Dermis blood vessel endothelial cell (primary cell): ENCODE results near the gene CRISPLD2. TPM values are rescaled to one million over a fixed set of nuclear protein-coding genes. Genes with fewer than 3 reads are reported as not detected.

ENCODE experiments used
- DNase-seq: peaks from one replicate; pipeline ENCODE4 v3.0.0; 2010
- total RNA-seq: library from RNA; depleted of rRNA; stranded (reverse); fragments of >200 nt; gene quantifications from 2 replicates; pipeline ENCODE4 v1.2.3, GENCODE V29; 2014

CRISPLD2 gene
- total RNA-seq, 1 donor from 2014 or later, result 1.0 TPM

DNA sequence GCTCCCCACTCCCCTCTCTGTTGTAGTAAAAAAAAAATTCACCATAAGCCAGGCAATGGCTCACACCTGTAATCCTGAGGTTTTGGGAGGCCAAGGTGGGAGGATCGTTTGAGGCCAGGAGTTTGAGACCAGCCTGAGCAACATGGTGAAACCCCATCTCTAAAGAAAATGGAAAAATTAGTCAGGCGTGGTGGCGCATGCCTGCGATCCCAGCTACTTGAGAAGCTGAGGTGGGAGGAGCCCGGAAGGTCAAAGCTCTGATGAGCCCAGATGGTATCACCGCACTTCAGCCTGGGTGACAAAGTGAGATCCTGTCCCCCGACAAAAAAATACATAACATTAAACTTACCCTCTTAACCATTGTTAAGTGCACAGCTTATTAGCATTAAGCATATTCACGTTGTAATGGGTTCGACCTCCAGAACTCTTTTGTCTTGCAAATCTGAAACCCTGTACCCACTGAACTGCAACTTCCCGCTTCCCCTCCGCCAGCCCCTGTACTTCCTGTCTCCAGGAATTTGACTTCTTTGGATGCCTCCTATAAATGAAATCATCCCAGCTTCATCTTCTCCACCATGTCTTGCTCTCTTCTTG, 66.8 kb downstream of the CRISPLD2 start:
- DNase-seq, result no peak

DNA sequence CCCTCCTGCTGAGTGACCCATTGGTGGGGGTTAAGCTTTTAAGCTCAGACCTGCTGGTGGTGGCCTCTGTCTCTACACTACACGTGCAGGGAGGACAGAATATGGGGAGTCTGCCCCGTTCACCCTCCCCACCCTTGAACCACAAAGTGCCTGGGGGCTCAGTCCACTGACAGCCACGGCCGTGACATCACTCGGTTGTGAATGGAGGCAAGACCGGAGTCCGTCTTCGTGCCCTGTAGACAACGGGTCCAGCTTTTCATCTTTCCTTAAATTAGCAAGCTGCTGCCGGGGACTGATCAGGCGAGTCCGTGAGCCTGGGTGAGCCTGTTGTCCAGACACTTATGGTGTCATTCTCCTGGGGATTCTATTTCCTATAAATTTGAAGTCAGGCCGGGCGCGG, 67.4 kb downstream of the CRISPLD2 start:
- no peak for DNase-seq

GRCh38 chr16:84888450-84888849, 68.7 kb downstream of the CRISPLD2 start:
- no peak for DNase-seq

GRCh38 chr16:84889066-84889465, 69.3 kb downstream of the CRISPLD2 start:
- DNase-seq, result no peak

GRCh38 chr16:84890427-84890826, 70.6 kb downstream of the CRISPLD2 start:
- DNase-seq, result no peak

- DNase-seq, result peak; percentile 54
These were observed 71.5 kb downstream of the CRISPLD2 start for GRCh38 chr16:84891149-84891795.

- DNase-seq, result no peak
These were observed 72.3 kb downstream of the CRISPLD2 start for GRCh38 chr16:84892097-84892496.

- no peak for DNase-seq
These were observed 73.7 kb downstream of the CRISPLD2 start for GRCh38 chr16:84893467-84893848.

- no peak for DNase-seq
These were observed 74.2 kb downstream of the CRISPLD2 start for GRCh38 chr16:84893849-84894599.

DNA sequence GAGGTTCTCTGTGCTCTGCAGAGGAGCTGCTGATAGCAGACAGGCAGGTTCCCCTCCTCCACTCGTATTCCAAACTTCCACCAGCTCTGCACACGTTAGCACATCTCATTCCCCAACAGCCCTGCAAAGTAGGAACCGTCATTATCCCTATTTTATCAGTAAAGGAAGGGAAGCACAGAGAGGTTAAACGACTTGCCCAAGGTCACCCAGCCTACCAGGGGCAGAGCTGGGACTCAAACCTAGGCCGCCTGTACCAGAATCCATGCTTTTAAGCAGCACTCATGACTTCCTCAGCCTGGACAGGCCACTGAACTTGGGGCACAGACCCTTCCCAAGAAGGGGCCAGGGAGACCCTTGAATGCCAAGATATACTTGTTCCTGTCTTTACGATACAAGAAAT, 75.2 kb downstream of the CRISPLD2 start:
- no peak for DNase-seq

DNA sequence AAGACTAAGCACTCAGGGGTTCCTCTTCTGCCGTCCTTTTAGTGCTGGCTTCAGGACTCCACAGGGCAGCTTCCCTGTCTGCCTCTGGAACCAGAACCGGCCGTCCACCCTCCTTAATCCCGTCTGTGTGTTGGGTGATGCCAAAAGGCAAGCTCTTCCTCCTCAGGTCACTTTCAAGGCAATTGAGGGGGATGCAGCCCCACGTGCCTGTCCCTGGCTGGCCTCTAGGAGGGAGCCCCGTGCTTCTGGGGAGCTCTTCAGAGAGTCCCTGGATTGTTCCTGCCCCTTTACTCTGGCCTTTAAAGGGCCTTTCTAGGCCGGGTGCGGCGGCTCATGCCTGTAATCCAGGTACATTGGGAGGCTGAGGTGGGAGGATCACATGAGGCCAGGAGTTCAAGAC, 77.1 kb downstream of the CRISPLD2 start:
- DNase-seq, result no peak

DNA sequence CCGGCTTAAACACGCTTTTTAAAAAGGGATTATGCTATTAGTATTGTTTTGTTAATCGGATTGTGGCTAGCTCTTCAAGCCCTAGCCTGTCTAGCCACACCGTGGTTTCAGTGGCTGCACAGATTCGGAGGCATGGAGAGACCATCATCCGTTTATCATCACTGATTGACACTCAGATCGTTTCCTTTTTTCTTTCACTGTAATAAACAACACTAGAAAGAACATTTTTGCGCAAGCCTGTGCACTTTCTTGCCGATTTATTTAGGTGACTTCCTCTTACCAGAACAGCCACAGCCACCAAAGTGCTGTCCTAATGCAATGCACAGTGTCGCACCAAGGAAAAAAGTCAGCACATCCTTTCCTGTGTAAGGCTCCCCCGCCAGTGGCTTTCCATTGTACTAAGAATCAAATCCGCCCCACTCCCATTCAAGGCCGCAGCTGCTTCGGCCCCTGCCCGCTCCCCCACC, 78.2 kb downstream of the CRISPLD2 start:
- no peak for DNase-seq

DNA sequence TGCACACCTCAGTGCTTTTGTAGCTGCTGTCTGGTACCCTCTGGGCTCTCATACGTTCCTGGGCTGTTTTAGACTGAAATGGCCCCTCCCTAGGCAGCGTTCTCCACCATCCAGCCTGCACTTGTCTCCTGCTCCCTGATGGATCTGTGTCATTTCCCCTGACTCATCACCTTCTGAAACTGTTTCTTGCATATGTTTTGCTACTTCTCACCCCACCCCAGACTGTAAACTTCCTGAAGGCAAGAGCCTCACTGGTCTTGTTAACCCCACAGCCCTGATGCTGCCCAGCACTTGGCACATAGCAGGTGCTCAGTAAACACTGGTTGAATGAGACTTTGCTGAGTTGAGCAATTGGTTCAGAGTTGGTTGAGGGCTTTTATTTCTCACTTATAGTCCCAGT, 78.7 kb downstream of the CRISPLD2 start:
- DNase-seq, result peak; percentile 53

DNA sequence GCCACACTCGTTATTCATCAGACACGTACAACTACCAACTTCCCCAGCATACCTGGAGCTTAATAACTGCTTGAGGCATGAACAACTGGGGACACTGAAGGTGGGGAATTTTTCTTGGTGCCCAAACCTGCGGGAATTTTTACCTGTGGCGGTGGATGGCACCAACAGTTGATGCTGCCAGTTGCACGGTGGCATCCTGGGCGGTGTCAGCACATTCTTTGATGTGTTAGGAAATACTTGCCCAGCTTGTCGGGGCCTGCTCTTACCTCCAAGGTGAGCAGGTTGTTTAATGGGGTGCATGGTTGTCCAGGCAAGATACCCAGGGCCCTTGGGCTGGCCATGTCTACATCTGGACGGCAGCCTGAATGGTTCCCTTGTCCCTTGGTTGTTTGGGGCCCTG, 79.6 kb downstream of the CRISPLD2 start:
- DNase-seq, result no peak

DNA sequence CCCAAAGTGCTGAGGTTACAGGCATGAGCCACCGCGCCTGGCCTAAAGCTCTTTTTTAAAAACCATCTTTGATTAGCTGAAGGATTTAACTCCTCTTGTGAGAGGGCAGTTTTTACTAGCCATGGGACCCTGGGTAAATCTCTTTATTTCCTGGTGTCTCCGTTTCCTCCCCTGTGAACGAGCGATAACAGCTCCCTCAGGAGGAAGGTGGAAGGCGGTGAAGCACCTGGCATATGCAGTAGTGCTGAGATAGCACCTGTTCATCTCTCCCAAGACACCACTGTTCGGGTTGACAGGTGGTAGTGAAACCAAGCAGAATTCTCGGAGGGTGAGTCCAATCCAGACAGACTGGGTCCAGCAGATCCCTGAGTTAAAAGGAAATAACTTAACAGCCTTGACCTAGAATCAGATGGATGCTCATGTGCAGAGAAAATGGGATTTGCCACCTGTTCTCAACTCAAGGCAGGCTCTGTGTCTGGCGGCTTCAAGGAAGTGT, 86.2 kb downstream of the CRISPLD2 start:
- no peak for DNase-seq

DNA sequence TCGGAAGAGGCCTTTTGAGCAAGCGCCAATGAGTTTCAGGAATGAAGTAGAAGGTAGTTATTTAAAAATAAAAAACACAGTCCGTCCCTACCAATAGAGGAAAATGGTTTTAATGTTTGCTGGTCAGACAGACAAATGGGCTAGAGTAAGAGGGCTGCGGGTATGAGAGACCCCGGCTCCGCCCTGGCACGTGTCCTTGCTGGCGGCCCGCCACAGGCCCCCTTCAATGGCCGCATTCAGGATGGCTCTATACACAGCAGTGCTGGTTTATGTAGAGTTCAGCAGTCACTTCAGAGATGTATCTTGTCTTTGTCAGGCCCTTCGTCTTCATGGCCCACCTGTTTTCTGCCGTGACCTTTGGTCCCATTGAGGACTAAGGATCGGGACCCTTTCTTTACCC, 87.3 kb downstream of the CRISPLD2 start:
- DNase-seq, result no peak

GRCh38 chr16:84907575-84907974, 87.8 kb downstream of the CRISPLD2 start:
- no peak for DNase-seq

- DNase-seq, result no peak
These were observed 89.8 kb downstream of the CRISPLD2 start for GRCh38 chr16:84909476-84910085.

DNA sequence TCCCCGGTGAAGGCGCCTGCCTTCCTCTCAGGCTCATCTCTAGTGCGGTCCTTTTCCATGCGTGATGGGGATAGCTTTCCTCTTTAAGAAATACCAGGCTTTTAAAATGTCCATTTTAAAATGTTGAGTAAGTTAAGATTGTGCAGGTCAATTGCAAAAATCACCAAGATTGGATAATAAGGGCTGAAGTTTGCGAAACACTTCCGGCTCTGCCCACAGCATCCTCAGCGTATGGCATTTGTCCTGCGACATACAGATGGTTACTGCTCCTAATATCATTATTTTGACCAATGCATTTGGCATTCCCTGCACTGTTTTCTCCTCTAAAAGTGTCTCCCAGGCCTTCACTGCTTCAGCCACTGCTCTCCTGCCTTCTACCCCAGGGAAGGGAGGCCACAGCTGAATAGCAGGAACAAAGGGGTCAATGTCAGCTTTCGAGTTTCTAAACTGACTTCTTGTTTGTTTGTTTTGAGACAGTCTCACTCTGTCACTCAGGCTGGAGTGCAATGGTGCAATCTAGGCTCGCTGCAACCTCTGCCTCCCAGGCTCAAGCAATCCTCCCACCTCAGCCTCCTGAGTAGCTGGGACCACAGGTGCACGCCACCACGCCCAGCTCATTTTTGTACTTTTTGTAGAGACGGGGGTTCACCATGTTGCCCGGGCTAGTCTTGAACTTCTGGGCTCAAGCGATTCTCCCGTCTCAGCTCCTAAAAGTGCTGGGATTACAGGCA, 91.9 kb downstream of the CRISPLD2 start:
- DNase-seq, result no peak

DNA sequence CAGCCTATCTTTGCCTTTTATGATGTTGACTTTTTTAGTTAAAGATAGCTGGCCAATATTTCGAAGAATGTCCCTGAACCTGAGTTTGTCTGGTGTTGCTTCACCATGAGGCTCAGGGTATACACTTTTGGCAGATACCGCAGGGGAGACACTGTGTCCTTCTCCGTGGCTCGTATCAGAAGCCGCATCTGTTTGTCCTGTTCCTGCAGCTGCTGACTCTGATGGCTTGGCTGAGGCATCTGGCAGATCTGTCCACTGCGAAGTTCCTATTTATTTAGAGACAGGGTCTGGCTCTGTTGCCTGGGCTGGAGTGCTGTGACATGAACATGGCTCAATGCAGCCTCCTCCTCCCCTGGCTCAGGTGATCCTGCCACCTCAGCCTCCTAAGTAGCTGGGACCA, 93.5 kb downstream of the CRISPLD2 start:
- no peak for DNase-seq

- DNase-seq, result no peak
These were observed 94.5 kb downstream of the CRISPLD2 start for GRCh38 chr16:84914273-84914672.

- no peak for DNase-seq
These were observed 96.4 kb downstream of the CRISPLD2 start for GRCh38 chr16:84916178-84916577.

- no peak for DNase-seq
These were observed 97.1 kb downstream of the CRISPLD2 start for GRCh38 chr16:84916850-84917249.
